Hematopoietic multipotent progenitor cell treated with erythropoietin and hydrocortisone succinate and interleukin-3 and kit ligand, for 4 days (in vitro differentiated cells): ENCODE data around the gene RPLP1.
"Not testable (repeated sequence)": the region's sequence is repeated elsewhere in the genome, so short reads cannot be mapped to it uniquely, and the experiment has no call there.

ENCODE experiments used
- DNase-seq: peaks from one replicate; pipeline ENCODE4 v3.0.0-alpha.2; 2015

Gene RPLP1

GRCh38 chr15:69443032-69443611, 9.5 kb upstream of the RPLP1 start:
- DNase-seq = no peak

DNA sequence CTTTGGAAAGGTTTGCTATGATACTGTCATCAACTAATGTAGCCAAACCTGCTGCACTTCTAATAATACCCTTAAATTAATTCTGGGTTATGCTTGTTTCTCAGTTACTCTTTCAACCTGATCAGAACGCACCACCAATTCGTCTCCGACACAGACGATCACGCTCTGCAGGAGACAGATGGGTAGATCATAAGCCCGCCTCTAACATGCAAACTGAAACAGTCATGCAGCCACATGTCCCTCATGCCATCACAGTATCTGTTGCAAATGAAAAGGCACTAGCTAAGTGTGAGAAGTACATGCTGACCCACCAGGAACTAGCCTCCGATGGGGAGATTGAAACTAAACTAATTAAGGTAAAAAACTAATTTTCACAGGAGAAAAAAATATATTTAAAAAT, 7.9 kb upstream of the RPLP1 start:
- no peak for DNase-seq

- DNase-seq = no peak
Observed at GRCh38 chr15:69446953-69447352, 5.7 kb upstream of the RPLP1 start.

DNA sequence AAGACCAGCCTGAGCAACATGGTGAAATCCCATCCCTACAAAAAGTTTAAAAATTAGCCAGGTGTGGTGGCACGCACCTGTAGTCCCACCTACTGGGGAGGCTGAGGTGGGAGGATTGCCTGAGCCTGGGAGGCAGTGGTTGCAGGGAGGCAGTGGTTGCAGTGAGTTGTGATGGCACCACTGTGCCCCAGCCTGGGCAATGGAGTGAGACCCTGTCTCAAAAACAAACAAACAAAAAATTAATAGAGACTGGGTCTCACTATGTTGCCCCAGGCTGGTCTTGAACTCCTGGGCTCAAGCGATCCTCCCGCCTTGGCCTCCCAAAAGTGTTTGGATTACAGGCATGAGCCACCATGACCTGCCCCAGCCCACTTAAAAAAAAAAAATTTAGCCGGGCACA, 2.4 kb upstream of the RPLP1 start:
- DNase-seq = not testable (repeated sequence)

GRCh38 chr15:69450968-69451695, 1.5 kb upstream of the RPLP1 start:
- DNase-seq = no peak

- peak; percentile 77 for DNase-seq
Observed at GRCh38 chr15:69451951-69452691, 497 bp upstream of the RPLP1 start.

DNA sequence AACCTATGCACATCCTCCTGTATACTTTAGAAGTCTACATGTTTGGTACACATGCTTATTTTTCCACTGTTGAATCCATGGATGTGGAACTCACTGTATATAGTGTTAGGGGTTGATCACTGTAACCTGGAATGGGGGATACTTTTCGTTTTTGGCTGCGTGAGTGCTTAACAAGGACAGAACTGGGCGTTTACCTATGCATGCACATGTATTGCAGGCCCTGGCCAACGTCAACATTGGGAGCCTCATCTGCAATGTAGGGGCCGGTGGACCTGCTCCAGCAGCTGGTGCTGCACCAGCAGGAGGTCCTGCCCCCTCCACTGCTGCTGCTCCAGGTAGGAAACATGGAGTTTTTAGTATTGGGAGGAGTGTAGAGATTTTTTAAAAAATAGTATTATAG, 2.3 kb downstream of the RPLP1 start:
- DNase-seq = peak; percentile 28

DNA sequence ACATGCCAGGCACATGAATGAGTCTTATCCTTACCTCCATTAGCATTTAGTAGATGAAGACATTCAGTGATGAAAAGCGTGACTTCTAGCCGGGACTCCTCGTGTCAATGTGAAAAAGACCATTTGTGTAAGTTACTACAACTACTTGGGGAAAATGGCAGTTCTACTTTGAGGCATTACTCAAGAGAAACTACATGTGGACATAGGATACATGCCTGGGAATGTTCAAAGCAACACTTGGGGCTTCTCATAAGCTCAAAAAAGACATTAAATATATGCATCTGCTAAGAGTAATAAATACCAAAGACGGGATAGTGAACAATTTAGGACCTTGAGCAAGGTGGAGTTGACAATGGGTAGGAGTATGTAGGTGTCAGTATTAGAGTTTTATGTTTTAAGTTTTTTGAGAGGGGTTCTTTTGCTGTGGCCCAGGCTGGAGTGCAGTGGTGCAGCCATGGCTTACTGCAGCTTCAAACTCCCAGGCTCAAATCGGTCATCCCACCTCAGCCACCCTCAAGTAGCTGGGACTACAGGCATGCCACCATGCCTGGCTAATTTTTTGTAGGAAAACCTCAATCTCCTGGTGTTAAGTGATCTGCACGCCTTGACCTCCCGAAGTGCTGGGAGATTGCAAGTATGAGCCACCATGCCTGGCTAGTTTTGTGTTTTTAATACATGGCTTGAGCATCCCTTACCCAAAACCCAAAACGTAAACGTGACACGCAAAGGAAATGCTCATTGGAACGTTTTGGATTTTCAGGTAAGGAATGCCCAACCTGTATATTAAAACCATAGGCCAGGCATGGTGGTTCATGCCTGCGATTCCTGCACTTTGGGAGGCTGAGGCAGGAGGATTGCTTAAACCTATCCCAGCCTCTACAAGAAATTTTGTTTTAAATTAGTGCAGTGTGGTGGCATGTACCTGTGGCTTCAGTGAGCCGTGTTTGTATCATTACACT, 3.9 kb downstream of the RPLP1 start:
- no peak for DNase-seq

- peak; percentile 57 for DNase-seq
Observed at GRCh38 chr15:69457304-69458280, 5.0 kb downstream of the RPLP1 start.

DNA sequence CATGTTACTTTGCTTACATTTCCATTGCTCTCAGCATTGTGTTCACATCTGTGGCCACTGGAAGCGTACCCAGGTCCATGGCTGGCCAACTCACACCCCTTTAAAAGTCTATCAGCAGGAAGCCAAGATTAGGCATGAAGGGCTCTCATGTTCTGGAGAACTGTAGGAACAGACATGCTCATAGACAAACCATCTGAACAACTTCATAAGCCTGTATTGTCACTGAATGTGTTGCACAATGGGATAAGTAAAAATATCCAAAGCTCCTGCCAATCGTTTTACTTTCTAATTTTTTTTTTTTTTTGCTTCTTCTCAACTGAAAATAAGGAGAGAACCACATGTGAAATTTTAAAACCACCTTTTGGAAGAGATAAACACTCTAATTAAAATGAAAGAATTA, 6.4 kb downstream of the RPLP1 start:
- no peak for DNase-seq

GRCh38 chr15:69460481-69460880, 7.9 kb downstream of the RPLP1 start:
- no peak for DNase-seq

GRCh38 chr15:69462030-69462492, 9.4 kb downstream of the RPLP1 start:
- DNase-seq = no peak

DNA sequence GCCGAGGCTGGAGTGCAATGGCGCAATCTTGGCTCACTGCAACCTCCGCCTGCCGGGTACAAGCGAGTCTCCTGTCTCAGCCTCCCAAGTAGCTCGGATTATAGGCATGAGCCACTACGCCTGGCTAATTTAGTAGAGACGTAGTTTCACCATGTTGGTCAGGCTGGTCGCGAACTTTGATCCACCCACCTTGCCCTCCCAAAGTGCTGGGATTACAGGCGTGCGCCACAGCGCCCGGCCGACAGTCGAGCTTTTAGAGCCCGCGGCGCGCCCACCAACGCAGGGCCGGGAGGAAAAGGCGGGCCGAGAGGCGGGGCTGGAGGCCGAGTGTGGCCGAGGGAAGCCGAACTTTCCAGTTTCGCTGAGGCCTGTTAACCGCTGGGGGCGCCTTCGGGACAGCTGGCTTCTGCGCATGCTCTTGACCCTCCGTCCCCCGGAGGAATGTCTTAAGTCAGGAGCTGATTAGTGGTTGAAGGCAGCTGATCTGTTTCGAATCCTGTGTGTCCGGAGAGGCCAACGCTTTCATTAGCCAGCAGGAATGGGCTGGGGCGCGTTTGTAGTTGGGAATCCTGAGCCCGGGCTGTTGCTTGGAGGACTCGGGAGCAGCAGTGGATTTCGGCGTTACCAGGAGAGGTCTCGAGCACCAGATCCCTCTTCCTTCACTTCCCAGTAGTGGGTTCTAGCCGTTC, 10.0 kb downstream of the RPLP1 start:
- DNase-seq = peak; percentile 98

DNA sequence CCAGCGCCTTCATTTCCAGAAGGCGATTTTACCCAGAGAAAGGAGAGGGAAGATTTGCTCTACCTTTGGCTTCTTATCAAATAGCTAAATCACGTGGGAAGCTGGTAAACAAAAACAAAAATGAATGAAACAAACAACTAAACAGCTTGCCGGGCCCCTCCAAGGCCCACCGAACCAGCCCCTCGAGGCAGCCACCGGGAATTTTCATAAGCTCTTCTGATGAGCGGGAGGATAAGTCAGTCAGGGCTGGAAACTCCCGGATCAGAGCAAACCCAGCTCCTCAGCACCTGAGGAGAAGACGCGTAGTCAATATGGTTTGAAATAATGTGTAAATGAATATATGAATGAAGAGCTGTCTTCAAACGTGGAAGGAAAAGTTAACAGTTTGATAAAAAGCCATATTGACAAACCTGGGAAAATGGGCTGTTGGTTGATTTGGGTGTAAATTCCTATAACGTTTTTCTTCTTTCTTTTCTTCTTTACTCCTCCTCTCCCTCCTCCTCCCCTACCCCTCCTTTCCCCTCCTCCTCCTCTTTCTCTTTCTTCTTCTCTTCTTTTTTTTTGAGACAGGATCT, 10.7 kb downstream of the RPLP1 start:
- no peak for DNase-seq

GRCh38 chr15:69465253-69465652, 12.6 kb downstream of the RPLP1 start:
- no peak for DNase-seq

- DNase-seq = no peak
Observed at GRCh38 chr15:69466733-69467132, 14.1 kb downstream of the RPLP1 start.

DNA sequence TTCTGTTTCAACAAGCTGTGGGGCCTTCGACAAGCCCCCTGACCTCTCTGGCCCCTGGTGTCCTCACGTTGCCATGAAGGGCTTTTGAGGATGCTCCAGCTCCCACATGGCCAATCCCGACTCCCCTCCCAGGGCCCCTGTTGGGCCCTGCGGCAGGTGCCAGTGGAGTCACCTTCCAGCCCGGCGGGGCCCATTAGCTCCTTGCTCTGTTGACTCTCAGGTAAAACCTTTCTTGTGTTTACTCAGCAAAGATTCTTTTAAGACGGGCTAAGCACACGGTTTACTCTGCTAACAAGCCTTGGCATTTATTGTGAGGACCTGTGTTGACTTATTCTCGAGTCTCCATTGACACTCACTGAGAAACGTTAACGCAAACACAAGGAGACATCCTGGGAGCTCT, 15.0 kb downstream of the RPLP1 start:
- DNase-seq = no peak

- DNase-seq = peak; percentile 57
Observed at GRCh38 chr15:69468241-69469121, 15.9 kb downstream of the RPLP1 start.

DNA sequence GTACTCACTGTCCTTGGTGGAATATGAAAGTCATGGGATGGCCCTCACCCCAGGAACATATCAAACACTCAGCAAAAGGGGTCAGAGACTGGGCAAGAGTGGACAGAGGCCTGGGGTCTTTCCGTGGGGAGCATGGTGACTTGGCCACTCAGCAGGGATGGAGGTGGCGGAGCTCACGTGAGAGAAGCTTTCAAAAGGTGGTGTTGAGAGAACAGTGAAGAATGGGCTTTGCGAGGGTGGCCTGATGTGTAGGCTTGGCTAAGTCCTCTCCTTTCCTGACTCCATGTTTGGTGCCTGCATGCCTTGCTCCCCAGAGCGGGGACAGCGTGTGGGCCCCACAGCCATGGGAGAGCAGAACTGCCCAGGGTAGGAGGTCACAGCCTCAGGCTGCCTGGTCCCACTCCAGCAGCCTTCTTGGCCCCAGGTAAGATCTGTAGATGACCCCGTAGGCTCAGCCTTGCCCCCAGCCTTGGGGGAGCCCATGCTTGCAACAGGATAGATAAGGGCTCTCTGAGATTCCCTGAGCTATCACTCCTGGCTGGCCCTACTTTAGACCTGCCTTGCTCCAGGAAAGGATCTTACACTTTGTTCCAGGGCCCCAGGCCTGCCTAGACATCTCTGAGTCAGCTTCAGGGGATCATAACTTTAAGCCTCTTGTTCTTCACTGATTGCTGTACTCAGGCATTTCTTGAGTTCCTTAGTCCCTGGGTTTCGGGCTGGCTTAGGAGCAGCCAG, 17.0 kb downstream of the RPLP1 start:
- DNase-seq = no peak
